Measurements from ENCODE around the gene SENP1. TPM values are rescaled to one million over a fixed set of nuclear protein-coding genes. Genes with fewer than 3 reads are reported as not detected.

SENP1 gene
- total and polyA plus RNA-seq, 2 donors (not counting 3 experiments of a cell fraction or from before 2014, with no cell fraction given), result 9.9 to 20.5 TPM

DNA sequence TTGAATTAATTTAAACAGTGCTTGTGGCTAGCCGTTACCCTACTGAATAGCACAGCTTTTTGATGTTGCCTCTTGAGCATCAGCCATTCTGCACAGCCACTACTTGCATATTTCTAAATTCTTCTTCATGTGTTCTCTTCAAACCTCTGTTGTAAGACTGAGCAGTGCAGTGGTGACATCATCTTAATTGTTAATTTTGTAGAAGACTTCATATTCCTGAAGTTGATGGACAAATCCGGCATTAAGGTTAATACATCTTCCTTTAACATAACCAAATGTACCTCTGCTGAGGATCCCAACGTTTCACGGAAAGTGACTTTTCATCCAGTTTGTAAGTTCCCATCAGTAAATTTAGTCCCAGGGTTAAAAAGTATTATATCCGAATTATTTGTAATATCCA is 25.6 kb downstream of the SENP1 start:
- H3K4me2 ChIP-seq (ENCODE audit: insufficient read depth, low read length), result no peak overlapping the region
- no peaks in the 10 kb centered on the region for H3K9me1 ChIP-seq (replicated peaks; ENCODE audit: control insufficient read depth, extremely low read depth, insufficient read depth, low read length)
- TF ChIP-seq, protein P1, sequence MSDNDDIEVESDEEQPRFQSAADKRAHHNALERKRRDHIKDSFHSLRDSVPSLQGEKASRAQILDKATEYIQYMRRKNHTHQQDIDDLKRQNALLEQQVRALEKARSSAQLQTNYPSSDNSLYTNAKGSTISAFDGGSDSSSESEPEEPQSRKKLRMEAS (IDR thresholded peaks at IDR 0.05; ENCODE audit: insufficient read depth, insufficient read length), result no peak
- no peak for TF ChIP-seq EZH2 (IDR thresholded peaks at IDR 0.05; ENCODE audit: borderline replicate concordance, low read depth, low read length, severe bottlenecking)
- no peak for TF ChIP-seq JUN (IDR thresholded peaks at IDR 0.05; ENCODE audit: borderline replicate concordance, insufficient read depth, insufficient read length, low read depth)
- no peak for TF ChIP-seq GATA2 (IDR thresholded peaks at IDR 0.05; ENCODE audit: insufficient read depth, insufficient read length, low read depth, low read length)
- no peak for TF ChIP-seq POLR2AphosphoS5 (IDR thresholded peaks at IDR 0.05; ENCODE audit: insufficient read depth, low read depth, low read length)
- TF ChIP-seq CTCF (IDR thresholded peaks at IDR 0.05; ENCODE audit: extremely low read depth in 1 of 2, insufficient read depth in 1 of 2, low read depth in 1 of 2, low read length in 2 of 2), result no peak
- no peak for TF ChIP-seq FOS (IDR thresholded peaks at IDR 0.05; ENCODE audit: borderline replicate concordance, insufficient read depth, low read length)
- TF ChIP-seq MYC (IDR thresholded peaks at IDR 0.05; ENCODE audit: low read depth, low read length), result no peak
- no peaks in the 10 kb centered on the region for H3K79me2 ChIP-seq (ENCODE audit: control insufficient read depth, insufficient read depth, low read length)
- no peaks in the 10 kb centered on the region for H3K9me3 ChIP-seq (replicated peaks; ENCODE audit: control insufficient read depth, insufficient read depth, low read length)
- H4K20me1 ChIP-seq (replicated peaks; ENCODE audit: control insufficient read depth, extremely low read depth, insufficient read depth, low read length), result no peaks in the 10 kb centered on the region
- ChIA-PET CTCF (no interaction called here), POLR2A (no interaction called here)
- DNase-seq (ENCODE audit: low read depth, low spot score) (no peak), FAIRE-seq (no peak)
- H3K36me3 ChIP-seq (ENCODE audit: control insufficient read depth in 2 of 2, extremely low read depth in 1 of 2, insufficient read depth in 2 of 2, low read length in 2 of 2), result peaks cover 7 to 9% of the 10 kb centered on the region in 2 experiments
- no peak overlapping the region for H3K9ac ChIP-seq (replicated peaks; ENCODE audit: extremely low read depth, insufficient read depth, low read length)
- H3K27me3 ChIP-seq (ENCODE audit: control insufficient read depth in 2 of 2, insufficient read depth in 2 of 2, low read length in 2 of 2), result no peaks in the 10 kb centered on the region
- no TSS peak for BruUV-seq (replicated peaks)
- no peaks in the 10 kb centered on the region for H3K4me1 ChIP-seq (ENCODE audit: control insufficient read depth, extremely low read depth, insufficient read depth, low read length)
- no peak overlapping the region for H2AFZ ChIP-seq (ENCODE audit: low read depth, low read length)
- no peak overlapping the region for H3K27ac ChIP-seq (ENCODE audit: insufficient read depth, low read depth, low read length)
- dilution Hi-C loops (cut with MboI; ENCODE audit: extremely low pct_ligation_motif_present, low sequenced_read_pairs), result no loop called here
- intact Hi-C loops (cut with micrococcal nuclease), result loop anchor here (5.0 kb wide), 1 partner anchor 537 kb away; no protein-coding TSS in a partner anchor
- H3K4me3 ChIP-seq (replicated peaks in 1 of 3; ENCODE audit: insufficient read depth in 1 of 3, low read depth in 1 of 3, low read length in 3 of 3), result no peak overlapping the region
